CD14-positive monocyte (primary cell): ENCODE measurements around the gene BCL7C. TPM values are rescaled to one million over a fixed set of nuclear protein-coding genes. Genes with fewer than 3 reads are reported as not detected.

Experiments used
- DNase-seq, 3 donors: peaks; one replicate each; pipeline ENCODE4 v3.0.0-alpha.2; 2011 to 2022
- H2AFZ ChIP-seq: 2 replicates; pipeline ENCODE4 v1.6.0; 2012; ENCODE audit warnings: mild to moderate bottlenecking, low read depth, low read length, inconsistent platforms; ENCODE audit not compliant: insufficient read depth, poor library complexity, severe bottlenecking
- H3K27ac ChIP-seq, 2 donors: 1 replicate in 1 of 2; 2 replicates in 1 of 2; pipeline ENCODE4 v1.5.1; 2012 to 2013; ENCODE audit warnings: low read length in 2 of 2, control low read depth in 1 of 2, inconsistent platforms in 1 of 2, low read depth in 1 of 2, mild to moderate bottlenecking in 1 of 2
- H3K27me3 ChIP-seq, 2 donors: one replicate each; pipeline versions ENCODE4 v1.6.0 to v1.6.1; 2011 to 2013; ENCODE audit warnings: low read length in 2 of 2; ENCODE audit not compliant: control insufficient read depth in 2 of 2, insufficient read depth in 2 of 2
- H3K36me3 ChIP-seq, 2 donors: replicated peaks in 1 of 2; 1 replicate in 1 of 2; 2 replicates in 1 of 2; pipeline versions ENCODE4 v1.5.1 to v1.6.1; 2012 to 2013; ENCODE audit warnings: low read length in 2 of 2, control low read depth in 1 of 2, inconsistent platforms in 1 of 2, mild to moderate bottlenecking in 1 of 2; ENCODE audit not compliant: insufficient read depth in 2 of 2, control insufficient read depth in 1 of 2
- H3K4me1 ChIP-seq, 2 donors: 1 replicate in 1 of 2; 2 replicates in 1 of 2; pipeline versions ENCODE4 v1.5.1 to v1.6.1; 2012 to 2013; ENCODE audit warnings: low read length in 2 of 2, control low read depth in 1 of 2, inconsistent platforms in 1 of 2, mild to moderate bottlenecking in 1 of 2, moderate library complexity in 1 of 2; ENCODE audit not compliant: insufficient read depth in 2 of 2, control insufficient read depth in 1 of 2
- H3K4me2 ChIP-seq: replicated peaks from 2 replicates; pipeline ENCODE3; 2012; ENCODE audit warnings: low read length, moderate library complexity, mild to moderate bottlenecking; ENCODE audit not compliant: poor library complexity, severe bottlenecking; ENCODE audit errors: extremely low read depth
- H3K4me3 ChIP-seq, 3 experiments: fragments of 200-600 bp in 1 of 3; sonication (generic) in 1 of 3; replicated peaks in 1 of 3; 1 replicate in 2 of 3; 2 replicates in 1 of 3; pipeline ENCODE4 v1.5.1; 2011 to 2013; ENCODE audit warnings: low read length in 3 of 3, mild to moderate bottlenecking in 3 of 3, control low read depth in 2 of 3, low read depth in 2 of 3, inconsistent platforms in 1 of 3, moderate library complexity in 1 of 3
- H3K79me2 ChIP-seq: 2 replicates; pipeline ENCODE4 v1.6.0; 2012; ENCODE audit warnings: mild to moderate bottlenecking, control low read depth, inconsistent platforms, low read length, moderate library complexity; ENCODE audit not compliant: insufficient read depth
- H3K9ac ChIP-seq: 2 replicates; pipeline ENCODE4 v1.6.0; 2017; ENCODE audit warnings: low read length, mild to moderate bottlenecking; ENCODE audit not compliant: insufficient read depth, poor library complexity, severe bottlenecking
- H3K9me3 ChIP-seq, 2 donors: replicated peaks in 1 of 2; 1 replicate in 1 of 2; 2 replicates in 1 of 2; pipeline versions ENCODE4 v1.5.1 to v1.6.1; 2012 to 2013; ENCODE audit warnings: low read length in 2 of 2, control low read depth in 1 of 2; ENCODE audit not compliant: control insufficient read depth in 1 of 2, insufficient read depth in 1 of 2
- H4K20me1 ChIP-seq: 2 replicates; pipeline ENCODE4 v1.6.0; 2012; ENCODE audit warnings: mild to moderate bottlenecking, low read length, control low read depth, moderate library complexity; ENCODE audit not compliant: insufficient read depth
- H3K27ac Mint-ChIP-seq, 7 donors: one replicate each; pipeline ENCODE4 v1.8.0; 2020; ENCODE audit warnings: mild to moderate bottlenecking in 7 of 7, mixed read lengths in 7 of 7, moderate library complexity in 6 of 7, inconsistent platforms in 2 of 7
- H3K27me3 Mint-ChIP-seq, 3 donors: one replicate each; pipeline ENCODE4 v1.8.0; 2021 to 2022; ENCODE audit warnings: low read depth in 3 of 3, mild to moderate bottlenecking in 3 of 3, mixed read lengths in 3 of 3, moderate library complexity in 3 of 3, inconsistent platforms in 1 of 3
- H3K36me3 Mint-ChIP-seq, 2 donors: one replicate each; pipeline ENCODE4 v1.8.0; 2020; ENCODE audit warnings: mixed read lengths in 2 of 2, inconsistent platforms in 1 of 2, mild to moderate bottlenecking in 1 of 2
- H3K4me1 Mint-ChIP-seq: one replicate; pipeline ENCODE4 v1.8.0; 2020; ENCODE audit warnings: mild to moderate bottlenecking, mixed read lengths
- H3K4me3 Mint-ChIP-seq, 2 donors: one replicate each; pipeline ENCODE4 v1.8.0; 2020; ENCODE audit warnings: mild to moderate bottlenecking in 2 of 2, mixed read lengths in 2 of 2, moderate library complexity in 1 of 2
- H3K9me3 Mint-ChIP-seq, 7 donors: one replicate each; pipeline ENCODE4 v1.8.0; 2020 to 2022; ENCODE audit warnings: mixed read lengths in 7 of 7, mild to moderate bottlenecking in 6 of 7, moderate library complexity in 6 of 7, inconsistent platforms in 2 of 7
- WGBS: methylation state at CpG from one replicate; pipeline ENCODE4 v1.1.5; 2013; ENCODE audit warnings: missing lambda C conversion rate; ENCODE audit not compliant: insufficient coverage; 5-methylcytosine and 5-hydroxymethylcytosine counted together
- intact Hi-C, 2 donors: fragments of 100-400 bp; cut with micrococcal nuclease; formaldehyde crosslinking; loops; one replicate each; pipeline versions ENCODE4 v1.15.0 to v1.15.1; 2023
- polyA plus RNA-seq, 3 donors: library from polyadenylated mRNA; depleted of rRNA in 1 of 3; unstranded in 2 of 3; stranded (reverse) in 1 of 3; fragments of 300-500 nt in 2 of 3; fragments of >200 nt in 1 of 3; fragmentation: Illumina TruSeq in 2 of 3; gene quantifications; 1 replicate in 2 of 3; 2 replicates in 1 of 3; pipeline ENCODE4 v1.2.3, GENCODE V29; 2012 to 2021
- TF ChIP-seq, protein P1 (sequence below): fragments of 200-600 bp; IDR thresholded peaks from one replicate; pipeline ENCODE4 v1.8.0; 2022; ENCODE audit warnings: antibody characterized with exemption, mild to moderate bottlenecking

The BCL7C gene
- polyA plus RNA-seq, 3 donors: 11.4 to 19.1 (median 17.4) TPM

DNA sequence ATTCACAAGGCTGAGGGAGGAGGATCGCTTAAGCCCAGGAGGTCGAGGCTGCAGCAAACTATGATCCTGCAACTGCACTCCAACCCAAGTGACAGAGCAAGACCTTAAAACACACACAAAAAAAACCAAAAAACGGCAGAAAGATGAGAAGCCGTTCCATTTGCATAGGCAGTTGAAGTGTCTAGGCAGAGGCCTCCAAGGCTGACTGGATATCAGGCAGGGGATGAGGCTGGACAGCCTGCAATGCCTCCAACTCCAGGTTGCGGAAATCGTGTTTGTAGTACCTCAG lies 27.5 kb upstream of the BCL7C start:
- Histone ChIP-seq H3K9me3 (peaks cover 0 to 5% of the 10 kb centered on the region in 2 donors), H3K36me3 (peaks cover 3 to 7% of the 10 kb centered on the region in 2 donors), H3K4me3 (peak overlapping the region; percentile 43 to 85 (median 60)), H3K79me2 (no peaks in the 10 kb centered on the region), H4K20me1 (no peaks in the 10 kb centered on the region), H2AFZ (peak overlapping the region; percentile 83), H3K27ac (peak overlapping the region in 1 of 2 donors; percentile 61), H3K4me2 (peak overlapping the region; percentile 80), H3K27me3 (no peaks in the 10 kb centered on the region), H3K9ac (no peak overlapping the region), H3K4me1 (peaks cover 12 to 25% of the 10 kb centered on the region in 2 donors)
- Mint-ChIP-seq H3K36me3 (peaks cover 4 to 7% of the 10 kb centered on the region in 2 donors), H3K4me1 (peaks cover 29% of the 10 kb centered on the region), H3K27me3 (peaks cover 0 to under 1% (median 0%) of the 10 kb centered on the region in 3 donors), H3K4me3 (peak overlapping the region; percentile 94 to 100), H3K27ac (peak overlapping the region in 6 of 7 donors; percentile 96 to 100 (median 100)), H3K9me3 (peaks cover 4 to 9% (median 6%) of the 10 kb centered on the region in 7 donors)
- intact Hi-C loops: loop anchor here (1.0 to 10.0 kb wide), 5 partner anchors 77 to 267 kb away; partner anchors contain the start of genes CFAP119 (in 1 of the 2), FBRS (in 1 of the 2), PRR14 (in 1 of the 2) and RNF40 (in 1 of the 2)
- no peak for DNase-seq
- TF ChIP-seq, protein P1, sequence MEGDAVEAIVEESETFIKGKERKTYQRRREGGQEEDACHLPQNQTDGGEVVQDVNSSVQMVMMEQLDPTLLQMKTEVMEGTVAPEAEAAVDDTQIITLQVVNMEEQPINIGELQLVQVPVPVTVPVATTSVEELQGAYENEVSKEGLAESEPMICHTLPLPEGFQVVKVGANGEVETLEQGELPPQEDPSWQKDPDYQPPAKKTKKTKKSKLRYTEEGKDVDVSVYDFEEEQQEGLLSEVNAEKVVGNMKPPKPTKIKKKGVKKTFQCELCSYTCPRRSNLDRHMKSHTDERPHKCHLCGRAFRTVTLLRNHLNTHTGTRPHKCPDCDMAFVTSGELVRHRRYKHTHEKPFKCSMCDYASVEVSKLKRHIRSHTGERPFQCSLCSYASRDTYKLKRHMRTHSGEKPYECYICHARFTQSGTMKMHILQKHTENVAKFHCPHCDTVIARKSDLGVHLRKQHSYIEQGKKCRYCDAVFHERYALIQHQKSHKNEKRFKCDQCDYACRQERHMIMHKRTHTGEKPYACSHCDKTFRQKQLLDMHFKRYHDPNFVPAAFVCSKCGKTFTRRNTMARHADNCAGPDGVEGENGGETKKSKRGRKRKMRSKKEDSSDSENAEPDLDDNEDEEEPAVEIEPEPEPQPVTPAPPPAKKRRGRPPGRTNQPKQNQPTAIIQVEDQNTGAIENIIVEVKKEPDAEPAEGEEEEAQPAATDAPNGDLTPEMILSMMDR: no peak
- 4% methylated on average over 3 of the region's 6 CpGs for WGBS

DNA sequence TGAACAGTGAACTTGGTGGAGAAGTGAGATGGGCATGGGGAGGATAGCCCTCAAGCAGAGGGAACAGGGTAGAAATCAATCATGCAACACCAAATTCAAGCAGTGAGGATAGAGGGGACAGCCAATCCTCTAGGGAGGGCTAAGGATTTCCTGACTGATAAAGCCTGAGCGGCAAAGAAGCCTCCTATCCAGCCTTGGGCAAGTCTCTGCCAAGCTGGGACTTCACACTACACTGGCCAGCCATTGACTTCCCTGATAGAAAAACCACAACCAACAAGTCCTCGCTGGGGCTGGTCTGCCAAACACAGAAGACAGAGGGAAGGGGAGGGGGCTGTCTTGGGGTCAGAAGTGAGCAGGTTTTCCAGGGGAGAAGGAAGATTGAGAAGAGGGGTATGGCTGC lies 27.0 kb upstream of the BCL7C start:
- peaks cover 4 to 9% (median 6%) of the 10 kb centered on the region in 7 donors for H3K9me3 Mint-ChIP-seq
- Histone ChIP-seq H3K79me2 (no peaks in the 10 kb centered on the region), H3K4me3 (no peak overlapping the region), H3K9ac (no peak overlapping the region), H2AFZ (peak overlapping the region; percentile 83), H3K27me3 (no peaks in the 10 kb centered on the region), H3K27ac (no peak overlapping the region), H3K9me3 (peaks cover 0 to 5% of the 10 kb centered on the region in 2 donors), H4K20me1 (no peaks in the 10 kb centered on the region), H3K36me3 (peaks cover 0 to 2% of the 10 kb centered on the region in 2 donors), H3K4me2 (no peak overlapping the region), H3K4me1 (peaks cover 12 to 25% of the 10 kb centered on the region in 2 donors)
- TF ChIP-seq, protein P1: no peak
- peaks cover 25% of the 10 kb centered on the region for H3K4me1 Mint-ChIP-seq
- peaks cover under 1 to 2% of the 10 kb centered on the region in 2 donors for H3K36me3 Mint-ChIP-seq
- DNase-seq: no peak
- peak overlapping the region in 2 of 7 donors; percentile 30 to 58 for H3K27ac Mint-ChIP-seq
- H3K27me3 Mint-ChIP-seq: peaks cover 0 to 4% (median 0%) of the 10 kb centered on the region in 3 donors
- no peak overlapping the region for H3K4me3 Mint-ChIP-seq
- 80% methylated on average over 1 of the region's 2 CpGs for WGBS
- intact Hi-C loops: loop anchor here (1.0 to 10.0 kb wide), 5 partner anchors 76 to 266 kb away; partner anchors contain the start of genes CFAP119 (in 1 of the 2), FBRS (in 1 of the 2), PRR14 (in 1 of the 2) and RNF40 (in 1 of the 2)
